HepG2 (cell line): ENCODE data around the gene CIBAR2. TPM values are rescaled to one million over a fixed set of nuclear protein-coding genes. Genes with fewer than 3 reads are reported as not detected.

Experiments
- ADNP ChIP-seq: sonication (generic); formaldehyde crosslinking; IDR thresholded peaks from 2 replicates; pipeline ENCODE4 v1.4.0; 2020; ENCODE audit warnings: missing genetic modification reagents
- ATF6 ChIP-seq: sonication (generic); formaldehyde crosslinking; conservative IDR thresholded peaks from 2 replicates; pipeline ENCODE4 v1.4.0; 2020; ENCODE audit warnings: missing genetic modification reagents
- CREB3 ChIP-seq: sonication (generic); formaldehyde crosslinking; IDR thresholded peaks from 2 replicates; pipeline ENCODE4 v1.5.0; 2020; ENCODE audit warnings: missing genetic modification reagents
- GATA4 ChIP-seq: sonication (generic); IDR thresholded peaks from 2 replicates; pipeline ENCODE4 v1.6.1; 2016; ENCODE audit warnings: antibody characterized with exemption, low read depth, borderline replicate concordance
- HMG20B ChIP-seq: conservative IDR thresholded peaks from 2 replicates; pipeline ENCODE4 v1.6.1; 2016; ENCODE audit warnings: missing genetic modification reagents, missing compliant biosample characterization
- ISX ChIP-seq: sonication (generic); formaldehyde crosslinking; conservative IDR thresholded peaks from 2 replicates; pipeline ENCODE4 v1.5.0; 2020; ENCODE audit warnings: missing genetic modification reagents
- MATR3 ChIP-seq: sonication (generic); formaldehyde crosslinking; IDR thresholded peaks from 2 replicates; pipeline ENCODE4 v1.4.0; 2020; ENCODE audit warnings: missing genetic modification reagents
- SOX6 ChIP-seq, 2 experiments: fragments of 450-650 bp in 1 of 2; sonication (generic) in 1 of 2; formaldehyde crosslinking in 1 of 2; IDR thresholded peaks; 2 replicates each; pipeline versions ENCODE4 v1.4.0 to v1.6.1; 2017 to 2020; ENCODE audit warnings: antibody characterized with exemption in 1 of 2, mild to moderate bottlenecking in 1 of 2, missing genetic modification reagents in 1 of 2
- ZBTB3 ChIP-seq: sonication (generic); formaldehyde crosslinking; IDR thresholded peaks from 2 replicates; pipeline ENCODE4 v1.4.0; 2020; ENCODE audit warnings: low read depth, mild to moderate bottlenecking, moderate library complexity, missing genetic modification reagents, borderline replicate concordance
- ZFP82 ChIP-seq: sonication (generic); formaldehyde crosslinking; IDR thresholded peaks from 2 replicates; pipeline ENCODE4 v1.5.1; 2020; ENCODE audit warnings: mild to moderate bottlenecking, missing genetic modification reagents, borderline replicate concordance
- ZNF263 ChIP-seq: sonication (generic); formaldehyde crosslinking; IDR thresholded peaks from 2 replicates; pipeline ENCODE4 v1.4.0; 2020; ENCODE audit warnings: missing genetic modification reagents
- ZNF292 ChIP-seq: sonication (generic); formaldehyde crosslinking; IDR thresholded peaks from 2 replicates; pipeline ENCODE4 v1.8.1; 2022; ENCODE audit warnings: mild to moderate bottlenecking, low read depth, missing genetic modification reagents, borderline replicate concordance
- ZNF431 ChIP-seq: sonication (generic); formaldehyde crosslinking; IDR thresholded peaks from 2 replicates; pipeline ENCODE4 v1.9.0; 2022; ENCODE audit warnings: missing genetic modification reagents, low read depth, mild to moderate bottlenecking, borderline replicate concordance
- ZNF546 ChIP-seq: sonication (generic); formaldehyde crosslinking; conservative IDR thresholded peaks from 2 replicates; pipeline ENCODE4 v1.8.1; 2023; ENCODE audit warnings: mild to moderate bottlenecking, missing genetic modification reagents
- ZNF557 ChIP-seq: sonication (generic); formaldehyde crosslinking; IDR thresholded peaks from 2 replicates; pipeline ENCODE4 v1.4.0; 2020; ENCODE audit warnings: missing genetic modification reagents
- ZNF589 ChIP-seq: sonication (generic); formaldehyde crosslinking; conservative IDR thresholded peaks from 2 replicates; pipeline ENCODE4 v1.8.0; 2022; ENCODE audit warnings: mild to moderate bottlenecking, moderate library complexity, missing genetic modification reagents
- ZNF607 ChIP-seq: sonication (generic); formaldehyde crosslinking; IDR thresholded peaks from 2 replicates; pipeline ENCODE4 v1.5.1; 2020; ENCODE audit warnings: missing genetic modification reagents, mild to moderate bottlenecking, borderline replicate concordance
- ZNF792 ChIP-seq: IDR thresholded peaks from 2 replicates; pipeline ENCODE4 v1.6.1; 2016
- ZNF841 ChIP-seq: sonication (generic); formaldehyde crosslinking; IDR thresholded peaks from 2 replicates; pipeline ENCODE4 v1.8.1; 2023; ENCODE audit warnings: missing genetic modification reagents, borderline replicate concordance
- ZSCAN31 ChIP-seq: sonication (generic); formaldehyde crosslinking; IDR thresholded peaks from 2 replicates; pipeline ENCODE4 v1.5.0; 2020; ENCODE audit warnings: low read depth, mild to moderate bottlenecking, missing genetic modification reagents
- ZXDC ChIP-seq: sonication (generic); formaldehyde crosslinking; IDR thresholded peaks from 2 replicates; pipeline ENCODE4 v1.5.0; 2020; ENCODE audit warnings: mild to moderate bottlenecking, missing genetic modification reagents
- polyA plus RNA-seq, 8 experiments: library from polyadenylated mRNA; depleted of rRNA in 3 of 8; stranded (reverse) in 7 of 8; unstranded in 1 of 8; fragments of >200 nt; fragmentation: Illumina TruSeq in 4 of 8; extraction: Trizol in 4 of 8; gene quantifications; 2 replicates each; pipeline versions ENCODE4 v1.2.1 to v1.2.3, GENCODE V29; 2011 to 2016; ENCODE audit warnings: low read depth in 4 of 8, missing spikeins in 1 of 8, mixed read lengths in 1 of 8; ENCODE audit not compliant: insufficient read depth in 1 of 8
- total RNA-seq, 5 experiments: library from RNA; depleted of rRNA; stranded (reverse); fragments of >200 nt; fragmentation: Illumina TruSeq; extraction: Trizol; gene quantifications; 2 replicates each; pipeline ENCODE4 v1.2.3, GENCODE V29; 2016; ENCODE audit warnings: low read depth in 1 of 5
- TF ChIP-seq, protein P1 (sequence below): sonication (generic); formaldehyde crosslinking; IDR thresholded peaks from 2 replicates; pipeline ENCODE4 v1.4.0; 2020; ENCODE audit warnings: mild to moderate bottlenecking, missing genetic modification reagents

The CIBAR2 gene
- total and polyA plus RNA-seq, 2 of the 13 experiments (the other 11 are each of a cell fraction or from before 2014, with no cell fraction given), result not detected

GRCh38 chr16:85159179-85159980 is 47.1 kb upstream of the CIBAR2 start (continued):
- TF ChIP-seq CREB3 (CRISPR knock-in tag) (no peak), ZNF557 (peak; percentile 81; the same call in 1 of the 2 replicates), ADNP (CRISPR knock-in tag) (0 out of 2 replicates have a peak, but pooled peaks have one; percentile 58), GATA4 (0 out of 2 replicates have a peak, but pooled peaks have one; percentile 43), ZNF841 (CRISPR knock-in tag) (no peak), ZNF607 (CRISPR knock-in tag) (peak; percentile 34), ZFP82 (CRISPR knock-in tag) (0 out of 2 replicates have a peak, but pooled peaks have one; percentile 40), ZNF546 (peak; percentile 75), ZNF263 (CRISPR knock-in tag) (peak; percentile 79), SOX6 (IDR thresholded peaks at IDR 0.05) (no peak), SOX6 (CRISPR knock-in tag; IDR thresholded peaks at IDR 0.05) (peak; percentile 81), ZNF431 (peak; percentile 92), ZNF292 (CRISPR knock-in tag) (0 out of 2 replicates have a peak, but pooled peaks have one; percentile 20), ATF6 (CRISPR knock-in tag) (no peak), ZSCAN31 (CRISPR knock-in tag) (peak; percentile 80), ISX (CRISPR knock-in tag) (no peak), MATR3 (CRISPR knock-in tag) (no peak), HMG20B (no peak), ZNF589 (no peak), ZNF792 (CRISPR knock-in tag) (0 out of 2 replicates have a peak, but pooled peaks have one; percentile 43), ZXDC (CRISPR knock-in tag) (no peak), ZBTB3 (0 out of 2 replicates have a peak, but pooled peaks have one; percentile 30)
- TF ChIP-seq, protein P1, sequence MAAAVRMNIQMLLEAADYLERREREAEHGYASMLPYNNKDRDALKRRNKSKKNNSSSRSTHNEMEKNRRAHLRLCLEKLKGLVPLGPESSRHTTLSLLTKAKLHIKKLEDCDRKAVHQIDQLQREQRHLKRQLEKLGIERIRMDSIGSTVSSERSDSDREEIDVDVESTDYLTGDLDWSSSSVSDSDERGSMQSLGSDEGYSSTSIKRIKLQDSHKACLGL (CRISPR knock-in tag), result no peak; the same call in 1 of the 2 replicates
